GM19372 (cell line): ENCODE measurements around the gene ADGRL1.

Experiments
- ATAC-seq: cut with Tn5 transposase; IDR thresholded peaks from one replicate; pipeline ENCODE4 v1.9.1; 2021; ENCODE audit warnings: mild to moderate bottlenecking, low read depth, moderate library complexity; ENCODE audit not compliant: unreplicated experiment

The ADGRL1 gene

GRCh38 chr19:14164724-14165493 lies 41.1 kb downstream of the ADGRL1 start:
- no peak for ATAC-seq

DNA sequence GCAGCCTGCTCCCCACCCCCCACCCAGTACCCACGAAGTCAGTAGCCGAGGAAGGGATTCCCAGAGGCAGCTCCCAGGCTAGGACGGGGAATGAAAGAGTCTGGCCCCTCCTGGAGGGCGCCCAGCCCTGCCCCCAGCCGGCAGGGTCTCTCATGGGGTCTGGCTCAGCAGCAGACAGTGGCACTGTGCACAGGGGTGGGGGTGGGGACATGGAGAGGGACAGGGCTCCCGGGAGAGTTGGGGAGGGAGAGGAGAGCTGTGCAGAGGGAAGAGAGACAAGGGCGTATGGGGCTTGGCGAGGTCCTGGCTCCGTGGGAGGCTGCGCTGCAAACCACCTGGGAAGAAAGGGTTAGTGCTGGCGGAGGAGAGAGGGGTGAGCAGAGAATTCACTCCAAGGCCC lies 41.9 kb downstream of the ADGRL1 start:
- no peak for ATAC-seq

DNA sequence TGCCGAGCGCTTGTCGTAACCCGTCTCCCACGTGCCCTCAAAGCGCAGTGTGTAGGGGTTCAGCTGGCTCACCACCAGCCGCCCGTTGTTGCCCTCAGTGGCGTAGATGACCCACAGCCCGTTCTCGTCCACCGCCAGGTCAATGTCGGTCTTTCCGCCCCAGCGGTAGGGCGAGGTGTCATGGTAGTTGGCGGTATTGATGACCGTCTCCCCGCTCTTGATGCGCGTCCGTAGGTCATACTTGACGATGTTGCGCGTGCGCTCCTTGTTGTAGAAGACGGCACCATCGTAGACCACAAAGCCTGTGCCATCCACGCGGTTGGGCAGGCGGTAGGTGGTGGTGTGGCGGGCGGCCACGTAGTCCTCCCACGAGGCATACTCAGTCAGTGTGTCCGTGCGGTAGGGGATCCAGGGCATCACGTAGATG lies 43.1 kb downstream of the ADGRL1 start:
- no peak for ATAC-seq

DNA sequence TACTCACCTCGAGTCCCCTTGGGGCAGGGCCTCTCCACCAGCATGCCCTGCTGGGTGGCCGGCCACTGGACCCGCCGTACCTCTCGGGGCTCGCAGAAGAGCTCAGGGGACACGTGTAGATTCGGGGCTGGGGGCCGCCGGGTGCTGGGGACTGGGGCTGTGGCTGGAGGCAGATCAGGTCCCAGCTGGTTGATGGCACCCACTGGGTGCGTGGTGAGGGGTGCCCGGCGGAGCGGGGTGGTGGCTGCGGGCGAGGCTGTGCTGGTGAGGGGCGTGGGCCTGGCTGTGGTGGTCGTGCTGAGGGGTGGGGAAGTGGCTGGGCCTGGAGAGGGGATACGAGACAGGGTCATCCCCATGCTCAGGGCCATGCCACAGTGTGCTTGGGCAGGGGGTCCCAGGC lies 44.7 kb downstream of the ADGRL1 start:
- no peak for ATAC-seq

DNA sequence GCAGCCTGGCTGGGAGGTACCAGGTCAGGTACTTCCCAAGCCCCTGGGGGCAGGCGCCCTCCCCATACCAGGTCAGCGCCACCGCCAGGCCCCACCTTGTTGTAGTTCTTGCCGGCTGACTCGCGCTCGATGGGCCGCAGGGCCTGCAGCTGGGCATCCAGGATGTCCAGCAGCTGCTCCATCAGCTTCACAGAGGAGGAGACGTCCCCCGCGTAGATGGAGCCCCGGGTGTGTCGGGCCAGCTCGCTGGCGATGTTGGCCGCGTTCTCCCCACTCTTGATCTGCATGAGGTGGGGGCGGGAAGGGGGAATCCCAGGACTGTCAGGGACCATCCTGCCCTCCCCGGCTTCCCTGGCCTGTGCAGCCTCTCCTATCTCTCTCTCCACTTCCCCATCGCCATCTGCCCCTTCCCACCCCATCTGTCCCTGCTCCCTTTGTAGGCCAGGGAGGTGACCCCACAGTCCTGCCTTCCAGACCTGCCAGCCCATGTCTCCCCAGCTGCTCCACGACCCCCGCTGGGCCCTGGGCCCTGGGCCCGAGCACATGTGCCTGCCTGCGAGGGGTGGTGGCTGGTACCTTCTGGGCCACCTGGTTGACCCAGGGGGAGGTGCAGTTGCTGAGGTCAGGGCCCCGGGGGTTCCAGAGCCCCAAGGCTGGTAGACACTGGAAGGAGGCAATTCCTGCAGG lies 45.8 kb downstream of the ADGRL1 start:
- no peak for ATAC-seq

DNA sequence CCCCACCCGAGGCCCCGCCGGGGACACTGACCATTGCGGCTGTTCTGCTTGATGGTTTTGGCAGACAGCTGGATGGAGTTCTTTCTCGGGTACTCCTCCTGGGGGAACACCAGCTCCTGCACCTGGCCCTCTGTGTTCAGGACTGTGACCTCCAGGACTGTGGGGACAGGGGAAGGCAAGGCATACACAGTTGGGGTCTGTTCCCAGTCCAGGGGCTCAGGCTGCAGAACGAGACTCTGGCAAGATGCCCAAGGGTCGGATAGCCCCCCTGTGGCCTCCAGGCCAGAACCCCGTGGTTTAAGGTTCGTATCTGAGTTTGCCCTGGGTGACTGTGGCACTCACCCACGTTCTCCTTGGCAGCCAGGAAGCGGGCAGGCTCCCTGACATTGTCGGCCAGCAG lies 46.9 kb downstream of the ADGRL1 start:
- no peak for ATAC-seq

DNA sequence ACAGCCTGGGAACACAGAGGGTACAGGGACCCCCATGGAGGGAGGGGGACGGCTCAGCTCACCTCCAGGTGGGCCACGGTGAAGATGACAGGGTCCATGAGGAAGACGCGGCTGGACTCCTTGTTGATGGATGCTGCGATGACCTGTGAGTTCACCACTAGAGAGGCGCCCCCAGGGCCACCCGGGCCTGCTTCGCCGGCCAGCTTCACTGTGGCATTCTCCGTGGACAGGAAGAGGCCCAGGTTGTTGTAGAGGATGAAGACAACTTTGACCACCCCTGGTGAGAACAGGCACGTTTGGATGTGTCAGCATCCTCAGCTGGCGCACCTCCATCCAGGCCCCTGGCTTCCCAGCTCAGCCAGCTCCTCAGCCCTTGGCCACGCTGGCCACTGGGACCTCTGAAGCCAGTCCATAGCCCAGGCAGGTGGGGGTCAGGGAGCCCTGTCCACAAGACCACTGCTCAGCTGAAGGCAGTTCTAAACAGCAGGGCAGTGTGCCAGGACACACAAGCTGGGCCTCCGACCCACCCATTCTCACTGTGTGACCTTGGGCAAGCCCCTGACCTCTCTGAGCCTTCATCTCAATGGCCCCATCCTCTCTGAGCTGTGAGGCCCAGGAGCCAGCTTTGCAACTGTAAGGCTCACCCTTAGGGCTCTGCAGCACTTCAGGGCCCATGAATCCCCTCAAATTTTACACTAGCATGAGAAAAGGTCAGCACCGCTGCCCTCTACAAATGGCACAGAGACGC lies 47.5 kb downstream of the ADGRL1 start:
- no peak for ATAC-seq

- ATAC-seq: no peak
Measured at GRCh38 chr19:14156971-14157717, 48.8 kb downstream of the ADGRL1 start.

GRCh38 chr19:14156122-14156521 lies 49.8 kb downstream of the ADGRL1 start:
- no peak for ATAC-seq

- ATAC-seq: no peak
Measured at GRCh38 chr19:14155371-14155770, 50.6 kb downstream of the ADGRL1 start.

GRCh38 chr19:14152713-14153112 lies 53.3 kb downstream of the ADGRL1 start:
- ATAC-seq: no peak

GRCh38 chr19:14150770-14151661 lies 55.0 kb downstream of the ADGRL1 start:
- no peak for ATAC-seq

DNA sequence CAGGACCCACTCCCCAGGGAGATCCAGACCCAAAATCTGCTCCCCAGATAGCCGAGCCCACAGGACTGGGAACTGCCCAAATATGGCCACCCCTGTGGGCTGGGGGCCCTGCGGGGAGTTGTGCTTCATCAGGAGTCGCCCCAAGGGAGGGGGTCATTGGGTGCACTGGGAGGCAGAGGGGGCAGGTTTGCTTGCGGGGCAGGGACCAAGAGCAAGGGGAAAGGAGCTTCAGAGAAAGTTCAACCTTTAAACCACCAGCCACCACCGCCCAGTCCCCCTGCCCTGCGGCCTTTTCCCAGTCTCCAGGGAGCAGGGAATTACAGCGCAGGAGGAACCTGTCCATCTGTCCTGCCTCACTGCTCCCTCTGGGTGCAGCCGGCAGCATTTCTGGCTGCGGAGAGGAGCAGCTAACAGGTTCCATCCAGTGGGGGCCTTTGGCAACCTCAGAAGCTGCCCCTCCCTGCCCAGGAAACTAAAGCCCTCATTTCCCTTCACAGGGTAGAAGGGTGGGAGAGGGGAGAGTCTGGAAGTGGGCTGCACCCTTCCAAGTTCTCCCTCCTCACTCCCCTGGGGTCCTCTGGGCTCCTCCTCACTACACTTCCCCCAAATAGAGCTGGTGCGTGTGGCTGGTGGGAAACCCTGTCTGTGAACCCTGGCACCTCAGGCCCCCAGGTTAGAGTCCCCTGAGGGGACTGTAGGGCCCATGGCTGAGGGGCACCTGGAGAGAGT lies 55.8 kb downstream of the ADGRL1 start:
- ATAC-seq: no peak

GRCh38 chr19:14149509-14149994 lies 56.4 kb downstream of the ADGRL1 start:
- no peak for ATAC-seq

GRCh38 chr19:14148751-14149410 lies 57.1 kb downstream of the ADGRL1 start:
- ATAC-seq: no peak

GRCh38 chr19:14147797-14148605 lies 58.0 kb downstream of the ADGRL1 start:
- no peak for ATAC-seq

GRCh38 chr19:14146789-14147216 lies 59.2 kb downstream of the ADGRL1 start:
- no peak for ATAC-seq
